ENCODE measurements around the gene MRPL19.

The MRPL19 gene

GRCh38 chr2:75736276-75736675, 89.7 kb downstream of the MRPL19 start:
- DNase-seq (ENCODE audit: low read depth), result no peak

GRCh38 chr2:75737961-75738360, 91.4 kb downstream of the MRPL19 start:
- DNase-seq (ENCODE audit: low read depth), result no peak
